NOMO-1 treated with dmso at 0.1 percent for 144 hours (cell line): ENCODE data around the gene TLN1.
A peak's percentile ranks its signal among the peaks of the same experiment; 100 is the strongest.

Source experiments
- DNase-seq: peaks from one replicate; lab custom pipeline; 2025; ENCODE audit not compliant: unreplicated experiment; lab: John Stamatoyannopoulos, UW

The TLN1 gene

DNA sequence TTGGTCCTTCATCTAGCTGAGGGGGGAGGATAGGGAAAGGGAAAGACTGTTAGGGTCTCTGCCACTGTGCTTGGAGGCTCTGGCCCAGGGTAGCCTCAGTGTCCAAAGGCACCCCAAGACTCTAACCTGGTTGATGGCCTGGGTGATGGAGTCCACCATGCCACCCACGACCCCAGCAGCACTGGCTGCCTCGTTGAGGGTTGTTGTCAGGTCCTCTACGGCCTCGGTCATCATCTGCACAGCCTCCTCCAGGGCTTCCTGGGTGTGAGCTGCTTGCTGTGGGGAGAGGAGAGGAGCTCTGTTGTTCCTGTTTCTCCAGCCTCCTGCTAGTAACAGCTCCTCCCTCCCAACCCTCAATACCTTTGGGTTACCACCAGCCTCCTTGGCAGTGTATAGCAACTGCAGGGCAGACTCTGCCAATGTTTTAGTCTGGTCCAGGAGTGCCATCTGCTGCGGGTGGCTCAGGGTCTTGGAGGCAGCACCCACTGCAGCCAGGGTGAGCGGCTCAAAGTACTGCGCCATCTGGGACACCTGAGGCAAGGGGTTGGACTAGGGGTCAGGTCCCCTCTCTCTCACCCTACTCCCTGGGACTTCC lies 26.1 kb downstream of the TLN1 start:
- no peak for DNase-seq

DNA sequence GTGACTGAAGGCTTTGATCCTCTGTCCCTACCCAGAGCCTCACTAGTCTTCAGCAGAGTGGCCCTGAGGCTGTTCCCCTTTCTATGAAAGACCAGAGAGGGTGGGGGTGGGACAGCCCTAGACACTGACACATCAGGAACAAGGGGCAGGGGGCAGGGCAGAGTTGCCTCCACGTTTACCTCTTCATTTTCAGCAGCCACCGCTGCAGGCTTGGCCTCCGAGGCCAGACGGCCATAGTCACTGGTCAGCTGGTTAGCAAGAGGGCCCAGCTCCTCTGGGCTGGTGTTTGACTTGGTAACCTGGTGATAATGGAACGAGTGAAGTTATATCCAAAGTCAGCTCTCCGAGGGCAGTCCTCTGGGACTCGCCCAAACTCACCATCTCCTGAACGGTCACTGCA lies 26.6 kb downstream of the TLN1 start:
- no peak for DNase-seq

DNA sequence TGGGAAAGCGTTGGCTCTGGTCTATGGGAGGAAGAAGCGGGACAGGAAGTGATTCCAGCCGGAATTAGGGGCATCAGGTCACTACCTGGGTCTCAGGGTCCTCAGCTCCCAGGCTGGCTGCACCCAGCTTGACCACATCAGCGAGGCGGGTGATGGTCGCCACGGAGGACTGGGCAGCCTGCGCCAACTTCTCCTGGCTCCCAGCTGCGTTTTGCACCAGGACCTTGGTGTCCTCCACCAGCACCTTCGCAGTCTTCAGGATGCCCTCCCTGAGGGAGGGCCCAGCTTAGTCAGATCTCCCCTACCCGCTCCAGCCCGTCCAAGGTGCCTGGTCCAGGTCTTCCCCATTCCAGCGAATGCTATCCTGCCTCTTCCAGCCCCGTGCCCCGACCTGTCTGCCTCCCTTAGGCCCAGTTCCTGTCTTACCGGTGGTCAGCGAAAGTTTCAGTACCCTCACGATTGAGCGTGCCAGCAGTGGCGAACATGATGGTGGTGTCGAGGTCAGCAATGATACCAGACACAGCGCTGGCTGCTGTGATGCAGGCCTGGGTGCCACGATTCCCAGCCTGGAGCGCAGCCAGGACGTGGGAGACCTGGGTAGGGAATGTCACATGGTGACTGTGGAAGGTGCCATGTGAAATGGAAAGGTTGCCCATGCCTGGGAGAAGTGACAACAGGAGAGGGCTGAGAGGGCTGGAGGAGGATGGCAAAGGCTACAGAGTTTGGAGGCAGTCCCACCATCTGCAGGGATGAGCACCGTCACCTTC lies 27.9 kb downstream of the TLN1 start:
- no peak for DNase-seq

DNA sequence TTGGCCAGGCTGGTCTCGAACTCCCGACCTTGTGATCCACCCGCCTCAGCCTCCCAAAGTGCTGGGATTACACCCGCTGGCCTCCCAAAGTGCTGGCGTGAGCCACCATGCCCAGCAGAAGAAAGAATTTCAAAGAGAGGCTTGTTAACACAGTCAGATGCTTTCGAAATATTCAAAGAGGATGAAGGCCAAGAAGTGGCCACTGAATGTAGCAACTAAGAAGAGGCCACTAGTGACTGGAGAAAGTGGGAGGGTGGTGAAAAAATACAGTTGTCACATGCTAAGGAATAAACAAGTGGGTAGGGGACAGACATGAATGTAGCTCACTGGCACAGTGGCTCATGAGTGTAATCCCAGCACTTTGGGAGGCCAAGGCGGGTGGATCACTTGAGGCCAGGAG lies 29.3 kb downstream of the TLN1 start:
- DNase-seq: no peak

DNA sequence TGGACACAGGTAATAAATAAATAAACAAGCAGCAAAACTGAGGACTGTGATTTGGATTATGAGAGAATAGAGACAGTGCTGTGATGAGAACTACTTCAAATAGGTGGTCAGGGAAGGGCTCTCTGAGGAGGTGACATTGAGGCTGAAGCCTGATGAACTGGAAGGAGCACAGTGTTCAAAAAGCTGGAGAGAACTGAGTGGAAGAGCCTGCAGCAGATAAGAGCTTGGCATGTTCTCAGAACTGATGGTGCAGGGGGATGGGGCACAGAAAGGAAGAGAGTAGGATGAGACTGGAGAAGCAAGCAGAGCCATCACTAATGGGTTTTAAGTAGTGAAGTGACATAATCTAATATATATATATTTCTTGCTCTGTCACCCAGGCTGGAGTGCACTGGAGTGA lies 31.1 kb downstream of the TLN1 start:
- no peak for DNase-seq

DNA sequence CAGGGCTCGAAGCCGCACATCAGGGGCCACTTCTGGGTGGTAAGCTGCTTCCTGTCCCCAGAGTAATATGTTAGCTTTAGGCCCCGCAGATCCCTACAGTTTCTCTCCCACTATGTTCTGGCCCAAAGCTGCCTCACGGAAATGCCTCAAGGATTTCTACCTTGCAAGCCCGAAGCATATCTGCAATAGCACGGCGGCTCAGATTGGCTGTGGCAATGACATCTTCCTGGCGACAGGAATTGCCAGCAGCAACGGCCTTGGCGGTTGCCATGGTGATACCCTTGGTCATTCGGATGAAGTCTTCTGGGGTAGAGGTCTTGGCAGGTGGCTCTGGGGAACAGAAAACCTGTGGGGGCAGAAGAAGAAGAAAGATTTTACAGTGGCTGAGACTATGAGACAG lies 32.0 kb downstream of the TLN1 start:
- DNase-seq: no peak

DNA sequence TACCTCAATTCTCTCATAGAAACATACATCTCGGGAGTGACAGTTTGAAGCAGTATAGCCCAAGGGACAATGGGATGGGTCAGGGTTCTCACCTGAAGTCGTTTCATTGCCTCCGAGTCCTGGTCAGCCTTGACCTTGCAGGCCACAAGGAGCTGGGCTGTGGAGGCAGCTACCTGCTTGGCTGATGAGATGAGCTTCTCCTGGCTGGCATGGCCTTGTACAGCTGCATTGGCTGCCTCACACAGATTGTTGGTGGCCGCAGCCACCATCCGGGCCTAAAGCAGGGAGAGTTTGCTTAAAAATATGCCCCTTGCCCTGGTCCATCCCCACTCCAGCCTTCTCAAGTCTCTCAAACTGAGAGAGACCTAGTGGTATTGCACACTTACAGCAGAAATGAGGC lies 33.8 kb downstream of the TLN1 start:
- no peak for DNase-seq

DNA sequence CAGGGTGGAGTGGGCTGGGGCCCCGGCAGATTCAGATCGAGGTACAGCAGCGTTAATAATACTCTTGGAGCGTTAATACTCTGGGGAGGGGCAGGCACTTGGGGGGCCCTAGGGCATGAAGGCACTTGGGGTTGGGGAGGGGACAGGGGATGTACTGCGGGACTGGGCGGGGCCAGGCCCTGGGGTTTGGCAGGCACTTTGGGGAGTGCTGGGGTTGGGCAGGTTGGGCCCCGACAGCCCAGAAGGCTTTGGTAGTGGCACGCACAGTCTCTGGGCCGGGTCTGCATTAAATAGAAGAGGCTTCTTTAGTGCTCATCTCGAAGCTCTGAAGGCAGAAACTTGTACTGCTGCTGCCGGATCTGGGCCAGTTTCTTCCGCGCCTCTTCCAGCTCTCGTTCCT lies 34.5 kb downstream of the TLN1 start:
- DNase-seq: no peak

DNA sequence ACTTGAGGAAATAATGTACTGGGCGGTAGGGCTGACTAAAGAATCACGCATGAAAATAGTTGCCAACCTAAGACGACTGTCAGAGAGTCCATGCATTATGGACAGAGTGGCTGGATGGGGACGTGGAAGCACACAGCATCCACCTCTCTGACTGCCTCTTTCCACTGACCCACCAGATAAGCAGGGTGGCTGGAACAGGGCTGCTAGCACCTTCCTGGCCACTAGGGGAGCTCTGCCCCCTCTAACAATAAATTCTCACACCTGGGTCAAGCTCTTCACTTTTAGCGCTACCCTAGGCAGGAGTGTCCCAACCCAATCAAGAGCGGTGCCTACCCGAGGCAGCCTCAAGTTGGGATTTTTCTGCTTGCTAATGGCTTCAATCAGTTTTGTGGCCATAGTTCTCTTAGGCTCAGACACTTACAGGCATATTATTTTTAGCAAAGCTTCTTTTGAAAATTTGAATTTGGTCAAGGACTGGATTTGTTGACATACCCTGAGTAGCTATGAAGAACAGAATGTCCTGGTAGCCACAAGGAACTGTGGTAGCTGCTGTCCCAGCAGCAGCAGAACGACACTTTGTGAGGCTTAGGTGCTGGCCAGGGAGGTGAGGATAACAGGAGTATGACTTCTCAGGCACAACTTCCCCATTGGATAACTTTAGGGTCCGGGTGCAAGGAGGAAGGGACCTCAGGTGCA lies 35.3 kb downstream of the TLN1 start:
- peak; percentile 14 for DNase-seq

DNA sequence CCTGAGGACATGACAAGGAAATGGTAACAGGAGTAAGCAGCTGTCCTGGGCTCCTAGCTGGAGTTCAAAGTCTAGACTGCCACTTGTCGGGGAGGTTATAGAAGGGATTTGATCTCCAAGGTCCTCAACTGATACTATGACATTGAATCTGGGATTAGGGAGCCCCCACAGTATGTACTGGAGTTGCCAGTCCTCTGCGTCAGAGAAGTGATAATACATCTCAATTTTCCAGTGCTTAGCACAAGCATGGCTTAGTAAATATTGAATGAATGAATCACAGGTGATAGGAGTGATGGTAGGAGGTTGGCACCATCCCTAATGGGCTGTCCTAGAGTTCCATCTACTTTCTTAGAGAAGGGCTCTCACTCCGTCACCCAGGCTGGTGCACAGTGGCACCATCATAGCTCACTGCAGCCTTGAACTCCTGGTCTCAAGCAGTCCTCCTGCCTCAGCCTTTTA lies 36.0 kb downstream of the TLN1 start:
- no peak for DNase-seq

DNA sequence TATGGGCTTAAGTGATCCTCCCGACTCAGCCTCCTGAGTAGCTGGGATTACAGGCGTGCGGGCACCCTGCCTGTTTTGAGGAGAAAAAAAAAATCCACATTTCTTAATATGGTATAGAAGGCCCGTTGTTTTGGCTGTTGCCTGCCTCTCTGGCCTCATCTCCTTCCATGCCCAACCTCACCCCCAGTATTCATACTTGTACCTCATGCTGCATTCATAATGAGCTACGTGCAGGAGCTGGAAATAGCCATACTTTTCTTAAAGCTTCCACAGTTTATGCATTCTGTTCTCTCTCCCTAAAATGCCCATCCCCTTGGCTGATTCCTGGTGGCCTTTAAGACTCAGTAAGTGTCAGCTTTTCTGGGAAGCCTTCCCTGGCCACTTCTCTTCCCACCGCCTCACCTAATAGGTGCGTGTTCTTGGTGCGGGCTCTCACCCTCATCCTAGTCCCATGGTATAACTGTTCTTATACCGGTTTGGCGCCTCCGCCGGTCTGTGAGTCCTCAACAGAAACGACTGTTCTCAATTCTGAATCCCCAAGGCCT lies 40.2 kb downstream of the TLN1 start:
- no peak for DNase-seq

DNA sequence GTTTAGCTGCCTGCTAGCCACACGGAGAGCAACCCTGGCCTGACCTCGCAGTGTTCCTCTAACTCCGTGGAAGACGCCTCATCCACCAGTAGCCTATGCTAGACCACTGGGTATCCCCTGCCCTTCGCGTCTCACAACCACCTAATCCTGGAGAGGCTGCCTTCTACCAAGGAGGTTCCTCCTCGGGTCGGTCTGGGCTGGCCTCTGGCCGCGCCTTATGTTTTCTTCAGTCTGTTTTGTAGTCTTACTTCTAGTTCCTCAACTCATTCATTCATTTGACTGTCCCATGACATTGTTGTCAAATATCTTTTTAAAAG lies 40.7 kb downstream of the TLN1 start:
- no peak for DNase-seq

DNA sequence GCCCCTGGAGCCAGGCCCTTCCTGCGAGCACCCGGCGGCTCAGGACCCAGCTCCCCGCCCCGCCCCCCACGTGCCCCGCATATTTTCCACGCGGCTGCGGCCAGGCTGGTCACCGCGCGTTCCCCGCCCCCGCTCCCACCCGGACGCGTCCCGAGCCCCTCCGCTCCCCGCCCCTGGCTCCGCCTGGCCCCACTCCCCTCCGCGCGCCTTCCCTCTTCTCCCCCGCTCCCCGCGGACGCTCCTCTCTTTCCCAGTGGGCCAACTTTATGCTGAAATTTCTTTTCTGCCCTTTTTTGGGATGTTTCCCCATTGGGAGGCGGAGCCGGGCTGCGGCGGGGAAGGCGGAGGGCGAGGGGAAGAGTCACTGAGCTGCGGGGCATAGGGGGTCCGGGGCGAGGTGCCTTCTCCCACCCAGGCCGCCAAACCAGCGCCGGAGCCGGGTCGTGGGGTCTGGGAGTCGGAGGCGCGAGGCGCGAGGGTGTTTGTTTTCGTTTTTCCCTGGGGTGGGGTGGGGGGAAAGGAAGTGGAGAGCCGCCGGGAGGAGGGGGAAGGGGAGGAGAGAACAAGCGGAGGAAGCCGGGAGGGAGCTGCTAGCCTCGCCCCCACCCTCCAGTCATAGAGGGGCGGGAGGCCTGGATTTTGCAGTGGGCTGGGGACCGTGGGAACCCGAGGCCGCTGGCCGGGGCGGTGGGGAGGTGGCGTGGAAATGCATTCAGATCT lies 41.2 kb downstream of the TLN1 start:
- peak; percentile 27 for DNase-seq

DNA sequence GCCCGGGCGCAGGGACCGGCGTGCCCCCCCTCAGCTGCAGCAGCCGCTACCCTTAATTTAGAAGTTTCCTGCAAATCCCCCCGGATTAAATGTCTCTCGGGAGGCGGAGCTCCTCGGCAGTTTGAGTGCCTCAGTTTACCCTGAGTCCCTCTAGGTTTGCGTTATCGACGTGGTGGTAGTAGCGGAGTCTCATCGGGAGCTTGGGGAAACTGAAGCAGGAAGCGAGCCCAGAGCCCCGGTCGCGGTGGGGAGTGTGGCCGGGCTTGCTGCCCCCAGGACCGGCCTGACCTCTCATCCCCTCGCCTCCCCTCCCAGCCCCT lies 41.7 kb downstream of the TLN1 start:
- DNase-seq: no peak

DNA sequence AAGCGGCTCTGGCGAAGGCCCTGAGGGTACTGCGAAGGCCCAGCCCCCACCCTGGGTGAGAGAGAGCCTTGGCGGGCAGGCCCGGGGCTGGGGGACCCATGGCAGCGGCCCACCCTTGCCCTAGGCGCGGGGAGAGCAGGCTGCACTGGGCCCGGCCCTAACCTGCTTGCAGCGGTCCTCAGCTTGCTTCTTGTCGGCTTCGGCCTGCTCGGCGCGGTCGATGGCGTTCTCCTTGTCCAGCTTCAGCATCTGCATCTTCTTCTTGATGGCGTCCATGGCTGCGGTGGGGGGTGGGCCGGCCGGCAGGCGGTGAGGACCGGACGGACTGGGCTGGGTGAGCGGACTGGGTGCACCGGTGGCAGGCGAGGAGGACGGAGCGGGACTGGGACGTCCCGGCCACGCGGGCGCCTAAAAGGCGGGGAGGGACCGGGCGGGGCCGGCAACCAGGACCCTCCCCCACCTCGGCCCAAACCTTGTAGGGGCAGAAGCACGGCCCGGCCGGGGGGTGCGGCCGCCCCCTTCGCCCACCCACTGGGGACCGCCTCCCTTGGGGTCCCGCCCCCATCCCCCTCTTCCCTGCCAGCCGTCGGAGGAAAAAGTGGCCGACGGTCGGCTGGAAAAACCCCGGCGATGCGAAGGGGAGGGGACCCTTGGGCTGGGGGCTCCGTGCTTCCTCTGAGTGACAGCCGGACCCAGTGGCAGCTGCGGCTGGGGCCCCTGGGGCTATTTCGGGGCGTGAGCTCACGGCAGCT lies 42.3 kb downstream of the TLN1 start, which contains the start of gene TPM2:
TPM2 (minus strand) TSS at position 384 of the 752 bp plus-strand sequence; CDS start at position 276, 108 bp downstream.
- DNase-seq: no peak

DNA sequence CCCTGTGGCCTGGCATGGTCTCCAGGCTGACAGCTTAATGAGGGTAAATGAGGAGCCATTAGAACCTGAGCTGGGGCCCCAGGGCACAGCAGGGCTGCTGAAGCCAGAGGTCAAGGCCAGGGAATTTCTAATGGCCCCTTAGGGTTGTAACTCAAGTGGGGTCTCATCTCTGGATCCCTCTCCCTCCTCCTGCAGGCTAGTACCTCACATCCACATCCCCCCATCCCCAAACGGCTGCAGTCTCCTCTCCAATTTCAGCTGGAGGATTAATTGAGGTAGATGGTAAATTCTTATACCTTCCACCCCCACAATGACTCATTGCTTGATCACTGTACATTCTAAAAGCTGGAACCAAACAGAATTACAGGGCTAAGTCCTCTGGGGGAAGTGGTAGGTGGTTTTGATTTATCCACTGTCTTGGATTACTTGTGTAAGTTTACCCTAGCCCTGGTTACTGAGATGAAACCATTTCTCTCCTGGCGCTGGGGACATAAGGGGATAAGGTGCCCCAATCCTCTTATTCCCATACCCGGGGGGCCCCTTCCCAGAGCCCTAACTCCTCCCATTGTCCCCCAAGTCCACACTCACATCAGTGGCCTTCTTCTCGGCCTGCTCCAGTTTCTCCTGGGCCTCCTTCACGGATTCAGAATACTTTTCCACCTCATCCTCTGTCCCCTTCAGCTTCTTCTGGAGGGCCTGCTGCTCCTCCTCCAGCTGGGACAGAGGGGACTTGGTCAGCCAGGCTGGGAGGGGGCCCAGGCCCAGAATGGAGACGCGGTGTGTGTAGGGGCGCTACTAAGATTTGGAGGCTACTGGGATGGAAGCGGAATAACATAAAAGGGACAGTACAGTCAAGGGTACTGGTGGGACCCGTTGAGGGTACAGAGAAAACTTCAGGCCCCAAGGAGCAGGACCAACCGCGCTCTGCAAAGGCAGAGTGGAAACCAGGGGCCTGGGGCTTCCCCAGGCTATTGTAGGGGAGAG lies 43.1 kb downstream of the TLN1 start:
- DNase-seq: no peak

DNA sequence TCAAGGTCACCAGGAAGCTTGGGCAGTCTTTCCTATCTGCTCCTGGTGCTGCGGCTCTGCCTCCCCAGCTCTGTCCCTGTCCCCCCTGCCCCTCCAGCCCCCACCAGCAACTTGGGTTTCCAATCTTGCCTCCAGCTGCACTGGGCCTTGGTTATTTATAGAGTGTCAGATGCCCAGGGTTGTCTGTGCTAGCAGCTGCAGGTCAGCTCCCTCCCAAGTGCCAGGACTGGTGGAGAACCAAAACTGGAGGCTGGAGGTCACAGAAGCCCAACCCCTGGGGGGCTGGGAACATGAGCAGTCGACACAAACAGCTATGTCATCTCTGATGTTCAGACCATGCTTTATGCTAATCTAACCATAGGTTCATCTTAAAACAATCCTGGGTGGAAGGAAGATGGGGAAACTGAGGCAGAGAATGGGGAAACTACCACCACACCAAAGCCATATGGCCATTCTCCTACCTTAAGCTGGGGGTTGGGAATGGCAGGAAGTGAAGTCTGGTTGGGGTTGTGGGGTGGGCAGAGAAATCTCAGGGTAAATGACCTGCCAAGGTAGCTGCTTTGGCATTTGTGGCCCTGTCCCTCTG lies 43.9 kb downstream of the TLN1 start:
- no peak for DNase-seq

DNA sequence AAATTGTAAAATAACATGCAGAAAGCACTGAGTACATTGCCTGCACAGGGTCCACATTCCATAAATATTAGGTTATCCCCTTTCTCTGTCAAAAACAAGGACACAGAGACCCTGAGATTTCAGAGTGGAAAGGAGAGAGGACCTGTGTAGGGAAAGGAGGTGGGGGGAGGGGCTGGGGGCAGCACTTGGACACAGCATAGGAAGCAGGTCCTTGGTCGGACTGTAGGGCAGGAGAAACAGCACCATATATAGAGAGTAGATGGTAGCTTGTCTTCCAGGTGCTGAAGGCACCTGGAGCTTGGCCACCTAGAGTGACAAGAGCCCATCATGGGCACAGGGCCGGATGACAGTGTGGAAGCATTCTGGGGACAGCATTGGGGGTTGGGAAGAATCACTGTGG lies 44.7 kb downstream of the TLN1 start:
- DNase-seq: no peak
